ENCODE data around the gene FRMD4A.

DNA sequence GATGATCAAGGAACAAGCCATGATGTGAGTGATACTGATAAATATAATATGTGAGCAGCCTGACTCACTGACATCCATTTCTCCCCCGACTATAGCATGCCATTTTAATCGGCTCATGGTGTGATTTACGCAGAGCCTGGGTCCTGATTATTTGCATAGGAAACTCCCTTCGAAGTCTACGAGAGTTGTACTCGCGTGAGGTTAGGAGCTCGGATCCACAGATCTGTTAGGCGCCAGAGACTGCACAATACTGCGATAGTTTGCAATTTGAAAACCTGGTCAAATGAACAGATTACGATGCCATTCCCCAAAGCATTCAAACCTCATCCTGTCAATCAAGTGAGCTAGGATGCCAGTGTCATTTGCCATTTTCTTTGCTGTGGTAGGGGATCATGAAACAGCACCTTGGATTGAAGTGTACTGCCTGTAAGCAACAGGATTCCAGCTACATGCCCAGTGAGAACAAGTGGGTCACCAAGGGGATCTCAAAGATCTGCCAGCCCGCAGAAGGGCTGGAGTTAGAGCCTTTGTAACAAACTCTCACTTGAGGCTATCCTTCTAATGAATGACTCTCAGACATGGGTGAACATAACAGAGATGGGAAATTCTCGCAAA, 158.3 kb downstream of the FRMD4A start:
- TF ChIP-seq POU2F2 (IDR thresholded peaks at IDR 0.05; ENCODE audit: low read depth, low read length) (no peak), POLR2AphosphoS5 (IDR thresholded peaks at IDR 0.05; ENCODE audit: low read depth, low read length) (no peak), POLR2A (IDR thresholded peaks at IDR 0.05; ENCODE audit: low read depth, low read length) (no peak)
